Suprapubic skin (tissue), 4 donors: ENCODE results near the gene NDUFAF5. TPM values are rescaled to one million over a fixed set of nuclear protein-coding genes. Genes with fewer than 3 reads are reported as not detected.
A peak's percentile ranks its signal among the peaks of the same experiment; 100 is the strongest.
"Not testable (repeated sequence)": the region's sequence is repeated elsewhere in the genome, so short reads cannot be mapped to it uniquely, and the experiment has no call there.

Experiments
- DNase-seq, 2 donors: peaks; one replicate each; pipeline ENCODE4 v3.0.0-alpha.2; 2019; ENCODE audit warnings: low spot score in 2 of 2
- H3K27ac ChIP-seq: fragments of 200-600 bp; sonication (generic); one replicate; pipeline ENCODE4 v1.5.1; 2019
- H3K27me3 ChIP-seq: fragments of 200-600 bp; sonication (generic); one replicate; pipeline ENCODE4 v1.5.1; 2019
- H3K36me3 ChIP-seq: fragments of 200-600 bp; sonication (generic); one replicate; pipeline ENCODE4 v1.5.1; 2019
- H3K4me1 ChIP-seq: fragments of 200-600 bp; sonication (generic); one replicate; pipeline ENCODE4 v1.5.1; 2019
- H3K4me3 ChIP-seq: fragments of 200-600 bp; sonication (generic); one replicate; pipeline ENCODE4 v1.5.1; 2019; ENCODE audit warnings: mild to moderate bottlenecking
- H3K9me3 ChIP-seq: fragments of 200-600 bp; sonication (generic); one replicate; pipeline ENCODE4 v1.5.1; 2019
- EP300 ChIP-seq: sonication (generic); formaldehyde crosslinking; IDR thresholded peaks from one replicate; pipeline ENCODE4 v1.6.1; 2017; ENCODE audit warnings: antibody characterized with exemption
- POLR2A ChIP-seq, 2 donors: fragments of 450-650 bp; IDR thresholded peaks; one replicate each; pipeline ENCODE4 v1.6.1; 2017; ENCODE audit warnings: antibody characterized with exemption in 2 of 2, mild to moderate bottlenecking in 2 of 2, moderate library complexity in 2 of 2
- POLR2AphosphoS5 ChIP-seq, 3 donors: sonication (generic); formaldehyde crosslinking; IDR thresholded peaks; one replicate each; pipeline ENCODE4 v1.6.1; 2017; ENCODE audit warnings: antibody characterized with exemption in 3 of 3
- WGBS: methylation state at CpG from one replicate; pipeline ENCODE4 v1.1.5; 2018; 5-methylcytosine and 5-hydroxymethylcytosine counted together
- total RNA-seq, 4 donors: library from RNA; depleted of rRNA; stranded (reverse); fragments of >200 nt; gene quantifications; one replicate each; pipeline ENCODE4 v1.1.0, GENCODE V29; 2016
- TF ChIP-seq, protein P1 (sequence below), 2 donors: fragments of 200-600 bp in 1 of 2; fragments of 450-650 bp in 1 of 2; sonication (generic) in 1 of 2; IDR thresholded peaks; one replicate each; pipeline ENCODE4 v1.5.1; 2016 to 2019; ENCODE audit warnings: antibody characterized with exemption in 2 of 2, mild to moderate bottlenecking in 1 of 2, moderate library complexity in 1 of 2

Gene NDUFAF5, protein sequence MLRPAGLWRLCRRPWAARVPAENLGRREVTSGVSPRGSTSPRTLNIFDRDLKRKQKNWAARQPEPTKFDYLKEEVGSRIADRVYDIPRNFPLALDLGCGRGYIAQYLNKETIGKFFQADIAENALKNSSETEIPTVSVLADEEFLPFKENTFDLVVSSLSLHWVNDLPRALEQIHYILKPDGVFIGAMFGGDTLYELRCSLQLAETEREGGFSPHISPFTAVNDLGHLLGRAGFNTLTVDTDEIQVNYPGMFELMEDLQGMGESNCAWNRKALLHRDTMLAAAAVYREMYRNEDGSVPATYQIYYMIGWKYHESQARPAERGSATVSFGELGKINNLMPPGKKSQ
- 10 to 100 TPM in 3 of 4 donors, 1 to 10 TPM in 1; 5.3 to 47.9 (median 20.1) TPM for total RNA-seq

DNA sequence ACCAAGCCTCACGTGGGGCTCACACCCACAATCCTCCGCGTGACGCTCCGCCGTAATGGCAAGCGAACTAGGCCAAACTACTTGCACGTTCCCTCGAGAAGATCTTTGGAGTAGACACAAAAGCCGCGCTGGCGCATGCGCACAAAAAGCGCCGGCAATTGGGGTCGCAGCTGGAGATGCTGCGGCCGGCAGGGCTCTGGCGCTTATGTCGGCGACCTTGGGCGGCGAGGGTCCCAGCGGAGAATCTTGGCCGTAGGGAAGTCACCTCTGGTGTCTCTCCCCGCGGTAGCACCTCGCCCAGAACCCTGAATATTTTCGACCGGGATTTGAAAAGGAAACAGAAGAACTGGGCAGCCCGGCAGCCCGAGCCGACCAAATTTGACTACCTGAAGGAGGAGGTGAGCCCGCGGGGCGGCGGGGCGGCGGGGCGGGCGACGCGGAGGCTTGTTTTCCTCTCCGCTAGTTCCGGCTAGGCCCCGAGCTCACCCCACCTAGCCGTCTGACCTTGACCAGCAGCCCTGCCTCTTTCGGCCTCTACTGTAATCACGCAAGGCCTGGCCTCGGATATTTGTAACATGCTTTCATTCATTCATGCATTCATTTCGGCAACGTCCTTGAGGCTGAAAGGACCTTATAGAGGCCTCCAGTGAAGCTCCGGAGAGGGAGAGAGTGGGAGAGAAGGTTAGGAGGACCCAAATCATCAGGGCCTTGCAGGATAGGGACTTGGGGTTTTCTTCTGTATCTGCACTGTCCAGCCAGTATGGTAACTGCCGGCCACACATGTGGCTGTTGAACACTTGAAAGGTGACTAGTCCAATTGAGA is at the start of gene NDUFAF5, which contains the start of gene ESF1:
NDUFAF5 (plus strand) TSS at position 136 of the 823 bp plus-strand sequence; CDS start at position 177, 41 bp downstream.
ESF1 (minus strand) TSS at position 27 of the 823 bp plus-strand sequence. CDS start 1,779 bp downstream, outside the sequence.
- peak within 1 kb of the TSS; percentile 91 for H3K27ac ChIP-seq
- WGBS = 0% methylated on average over 19 of the region's 54 CpGs
- no peaks in the 10 kb centered on the region for H3K9me3 ChIP-seq
- no peaks in the 10 kb centered on the region for H3K27me3 ChIP-seq
- peaks cover 39% of the 10 kb centered on the region for H3K4me1 ChIP-seq
- peak; percentile 93 to 97 for DNase-seq
- H3K36me3 ChIP-seq = peaks cover 18% of the 10 kb centered on the region
- TF ChIP-seq, protein P1, sequence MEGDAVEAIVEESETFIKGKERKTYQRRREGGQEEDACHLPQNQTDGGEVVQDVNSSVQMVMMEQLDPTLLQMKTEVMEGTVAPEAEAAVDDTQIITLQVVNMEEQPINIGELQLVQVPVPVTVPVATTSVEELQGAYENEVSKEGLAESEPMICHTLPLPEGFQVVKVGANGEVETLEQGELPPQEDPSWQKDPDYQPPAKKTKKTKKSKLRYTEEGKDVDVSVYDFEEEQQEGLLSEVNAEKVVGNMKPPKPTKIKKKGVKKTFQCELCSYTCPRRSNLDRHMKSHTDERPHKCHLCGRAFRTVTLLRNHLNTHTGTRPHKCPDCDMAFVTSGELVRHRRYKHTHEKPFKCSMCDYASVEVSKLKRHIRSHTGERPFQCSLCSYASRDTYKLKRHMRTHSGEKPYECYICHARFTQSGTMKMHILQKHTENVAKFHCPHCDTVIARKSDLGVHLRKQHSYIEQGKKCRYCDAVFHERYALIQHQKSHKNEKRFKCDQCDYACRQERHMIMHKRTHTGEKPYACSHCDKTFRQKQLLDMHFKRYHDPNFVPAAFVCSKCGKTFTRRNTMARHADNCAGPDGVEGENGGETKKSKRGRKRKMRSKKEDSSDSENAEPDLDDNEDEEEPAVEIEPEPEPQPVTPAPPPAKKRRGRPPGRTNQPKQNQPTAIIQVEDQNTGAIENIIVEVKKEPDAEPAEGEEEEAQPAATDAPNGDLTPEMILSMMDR (IDR thresholded peaks at IDR 0.05) = peak in 1 of 2 donors; percentile 1
- TF ChIP-seq EP300 = no peak
- peak in 2 of 3 donors; percentile 40 to 98 for TF ChIP-seq POLR2AphosphoS5 (IDR thresholded peaks at IDR 0.05)
- peak within 1 kb of the TSS; percentile 84 for H3K4me3 ChIP-seq

DNA sequence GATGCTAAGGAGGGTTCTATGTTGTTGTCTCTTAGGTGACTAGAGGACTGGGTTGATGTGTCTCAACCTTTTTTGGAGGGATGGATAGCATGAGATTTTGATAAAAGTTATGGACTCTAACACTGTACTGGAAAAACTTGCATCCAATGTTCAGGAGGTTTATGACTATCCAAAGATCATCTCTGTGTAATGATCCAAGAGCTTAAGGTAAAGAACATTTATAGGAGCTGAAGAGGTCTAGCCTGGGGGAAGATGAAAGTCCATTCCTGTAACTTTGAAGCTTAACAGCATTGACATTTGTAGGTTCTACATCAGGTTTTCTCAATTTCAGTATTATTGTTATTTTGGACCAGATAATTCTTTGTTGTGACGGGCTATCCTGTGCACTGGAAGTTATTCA is 49.0 kb upstream of the NDUFAF5 start:
- Histone ChIP-seq H3K27me3 (no peaks in the 10 kb centered on the region), H3K27ac (peak overlapping the region; percentile 52), H3K4me3 (no peak overlapping the region), H3K36me3 (peaks cover 29% of the 10 kb centered on the region), H3K4me1 (peaks cover 6% of the 10 kb centered on the region), H3K9me3 (no peaks in the 10 kb centered on the region)
- no peak for DNase-seq
- TF ChIP-seq EP300 (no peak), POLR2AphosphoS5 (IDR thresholded peaks at IDR 0.05) (no peak), POLR2A (IDR thresholded peaks at IDR 0.05) (no peak)
- TF ChIP-seq, protein P1 (IDR thresholded peaks at IDR 0.05) = no peak
- WGBS = 89% methylated on average over 1 of the region's 1 CpG

DNA sequence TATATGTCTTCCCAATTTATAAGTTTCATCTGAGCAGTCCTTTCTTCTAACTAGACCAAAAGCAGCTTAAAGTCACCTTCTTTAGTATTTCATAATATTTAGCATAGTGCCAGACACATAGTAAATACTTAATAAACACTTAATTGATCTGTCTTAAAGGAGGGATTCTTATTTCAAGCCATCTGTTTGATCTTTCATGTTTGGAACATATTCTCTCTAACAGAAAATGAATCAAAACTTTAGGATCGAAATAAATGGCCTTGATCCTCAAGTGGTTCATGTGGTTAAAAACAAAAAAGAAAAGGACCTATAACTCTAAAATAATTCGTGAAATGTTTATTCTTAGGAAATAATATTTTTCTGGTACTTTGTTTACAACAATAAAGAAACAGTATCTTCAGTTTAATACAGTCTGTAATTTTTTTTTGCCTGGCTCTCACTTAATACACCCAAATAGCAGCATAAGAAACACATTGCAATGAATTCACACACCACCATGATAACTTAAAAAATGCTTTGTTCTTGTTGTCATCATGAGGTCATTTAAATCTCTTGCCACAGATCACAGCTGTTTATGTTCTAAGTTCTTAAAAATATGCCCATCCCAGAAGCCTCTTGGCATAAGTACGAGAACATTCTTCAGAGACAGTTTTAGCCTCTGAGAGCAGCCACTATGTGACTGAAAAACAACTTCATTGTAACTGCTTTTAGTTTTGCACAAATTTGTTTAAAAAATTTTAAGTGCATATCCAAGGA is 48.2 kb upstream of the NDUFAF5 start:
- Histone ChIP-seq H3K27me3 (no peaks in the 10 kb centered on the region), H3K9me3 (no peaks in the 10 kb centered on the region), H3K36me3 (peaks cover 31% of the 10 kb centered on the region), H3K27ac (peak overlapping the region; percentile 52), H3K4me3 (no peak overlapping the region), H3K4me1 (peaks cover 6% of the 10 kb centered on the region)
- WGBS = 66% methylated on average over 3 of the region's 3 CpGs
- DNase-seq = no peak
- TF ChIP-seq POLR2AphosphoS5 (IDR thresholded peaks at IDR 0.05) = peak in 1 of 3 donors; percentile 56
- TF ChIP-seq, protein P1 (IDR thresholded peaks at IDR 0.05) = no peak

DNA sequence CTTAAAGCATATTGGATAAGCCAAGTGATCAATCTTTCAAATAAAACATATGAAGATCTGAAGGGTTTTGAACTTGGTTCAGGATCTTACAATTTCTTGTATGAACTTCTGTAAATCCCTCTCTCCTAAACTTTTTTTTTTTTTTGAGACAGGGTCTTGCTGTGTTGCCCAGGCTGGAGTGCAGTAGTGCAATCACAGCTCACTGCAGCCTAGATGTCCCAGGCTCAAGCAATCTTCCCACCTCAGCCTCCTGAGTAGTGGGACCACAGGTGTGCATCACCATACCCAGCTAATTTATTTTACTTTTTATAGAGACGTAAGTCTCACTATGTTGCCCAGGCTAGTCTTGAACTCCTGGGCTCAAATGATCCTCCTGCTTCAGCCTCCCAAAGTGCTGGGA is 46.6 kb upstream of the NDUFAF5 start:
- H3K9me3 ChIP-seq, DNase-seq, H3K4me3 ChIP-seq, H3K27me3 ChIP-seq, H3K4me1 ChIP-seq: not testable (repeated sequence)
- H3K36me3 ChIP-seq = peaks cover 23% of the 10 kb centered on the region
- peak overlapping the region; percentile 25 for H3K27ac ChIP-seq
- 95% methylated on average over 1 of the region's 1 CpG for WGBS

DNA sequence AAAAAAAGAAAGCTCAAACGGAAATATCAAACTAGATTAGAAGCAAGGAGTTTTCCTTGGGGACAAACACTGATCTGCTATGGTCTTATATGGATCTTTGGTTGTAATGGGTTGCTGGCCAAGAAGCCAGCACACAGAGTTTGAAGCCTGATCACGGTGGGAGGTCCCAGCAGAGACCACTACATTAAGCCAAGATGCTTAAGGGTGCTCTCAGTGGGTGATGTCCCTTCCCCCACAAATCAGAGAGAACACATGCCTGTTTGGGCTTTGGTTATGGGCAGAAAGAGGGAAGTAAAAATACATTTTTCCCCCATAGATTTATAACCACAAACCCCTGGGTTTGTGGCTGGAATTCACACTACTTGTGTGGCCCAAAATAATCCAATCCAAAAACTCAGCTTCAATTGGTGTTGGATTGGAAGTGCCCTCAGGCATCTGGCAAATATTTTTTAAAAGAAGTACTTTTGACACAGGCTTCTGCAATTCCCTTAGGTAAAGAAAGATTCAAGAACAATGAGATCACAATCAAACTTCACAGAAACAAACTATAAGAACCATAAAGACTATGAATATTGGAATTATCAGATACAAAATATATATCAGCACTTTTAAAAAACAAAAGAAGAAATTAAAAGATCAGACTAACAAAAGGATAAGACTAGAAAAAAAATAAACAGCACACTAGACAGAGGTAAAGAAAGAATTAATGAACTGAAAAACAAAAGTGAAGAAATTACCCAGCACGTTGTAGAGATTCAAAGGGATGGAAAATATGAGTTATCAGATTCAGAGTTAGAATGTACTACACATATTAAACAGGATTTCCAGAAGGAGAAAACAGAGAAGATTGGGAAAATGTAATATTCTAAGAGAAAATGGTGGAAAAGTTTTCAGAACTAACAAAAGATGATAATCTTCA is 44.8 kb upstream of the NDUFAF5 start:
- Histone ChIP-seq H3K27ac (peak overlapping the region; percentile 42), H3K4me1 (peaks cover 6% of the 10 kb centered on the region), H3K9me3 (no peaks in the 10 kb centered on the region), H3K4me3 (no peak overlapping the region), H3K27me3 (no peaks in the 10 kb centered on the region), H3K36me3 (peaks cover 22% of the 10 kb centered on the region)
- TF ChIP-seq, protein P1 (IDR thresholded peaks at IDR 0.05) = no peak
- TF ChIP-seq EP300 (no peak), POLR2A (IDR thresholded peaks at IDR 0.05) (no peak), POLR2AphosphoS5 (IDR thresholded peaks at IDR 0.05) (no peak)
- DNase-seq = no peak
- whole genome bisulfite sequencing = 85% methylated on average over 3 of the region's 3 CpGs
